Erythroblast (primary cell): ENCODE data around the gene TSC22D2.
A peak's percentile ranks its signal among the peaks of the same experiment; 100 is the strongest.

Source experiments
- GATA1 ChIP-seq: IDR thresholded peaks from 2 replicates; pipeline ENCODE4 v1.6.1; 2011; ENCODE audit warnings: low read depth, mild to moderate bottlenecking, control low read depth, low read length, moderate library complexity
- POLR2A ChIP-seq: IDR thresholded peaks from 2 replicates; pipeline ENCODE4 v1.6.1; 2011; ENCODE audit warnings: mild to moderate bottlenecking, low read length

DNA sequence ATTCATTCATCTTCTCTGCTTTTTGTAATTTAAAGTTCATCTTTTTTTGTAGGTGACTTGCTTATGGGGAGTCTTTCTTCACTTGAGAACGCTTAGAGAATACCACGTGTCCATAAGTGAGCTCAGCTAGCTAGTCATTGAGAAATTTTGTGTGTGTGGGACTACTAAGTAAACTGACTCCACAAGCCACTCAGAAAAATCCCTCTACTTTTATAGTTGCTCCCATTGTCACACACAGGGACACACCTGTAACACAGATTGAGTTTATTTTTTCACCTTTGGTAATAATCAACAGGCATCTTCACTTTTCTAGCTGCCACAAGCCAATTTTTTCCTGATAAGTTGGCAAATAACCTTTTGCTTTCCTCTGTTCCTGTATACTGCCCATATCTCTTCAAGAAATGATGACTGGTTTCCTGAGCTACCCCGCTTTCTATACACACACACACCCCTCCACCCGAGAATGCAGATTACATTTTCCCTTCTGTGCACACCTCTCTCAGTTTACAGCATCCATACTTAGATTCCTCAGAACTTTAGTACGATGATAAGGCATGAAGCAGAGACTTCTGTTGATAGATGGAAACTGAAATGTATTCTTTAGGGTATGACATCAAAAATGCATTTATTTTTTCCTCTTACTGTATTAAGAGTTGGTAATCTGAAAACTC, 4.6 kb downstream of the TSC22D2 start:
- peak; percentile 51 for TF ChIP-seq POLR2A
- TF ChIP-seq GATA1: no peak
